Stimulated activated CD4-positive, alpha-beta T cell treated with anti-CD3 and anti-CD28 coated beads, Interleukin-2, amount 100 ng/mL, for 48 hours (primary cell): ENCODE measurements around the gene FAM81B.

ENCODE experiments used
- DNase-seq, 2 donors: peaks; one replicate each; pipeline ENCODE4 v3.0.0-alpha.2; 2020

Gene FAM81B

DNA sequence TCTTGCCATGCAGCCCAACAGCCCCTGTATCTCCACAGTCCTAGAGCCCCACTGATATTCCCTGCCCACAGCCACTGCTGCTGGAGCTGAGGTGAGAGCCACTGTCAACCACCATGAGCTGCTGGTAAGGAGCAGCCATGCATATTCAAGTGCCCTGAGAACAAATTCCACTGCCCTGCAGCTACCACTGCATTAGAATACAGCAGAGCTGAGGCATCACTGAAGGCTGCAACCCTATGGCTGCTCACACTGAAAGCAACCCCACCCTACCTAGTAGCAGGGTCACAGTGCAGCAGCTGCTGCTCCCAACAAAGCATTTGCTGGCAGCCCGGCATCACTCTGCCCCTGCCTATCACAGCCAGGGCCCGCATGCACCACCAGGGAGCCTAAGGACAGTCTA is 95.0 kb downstream of the FAM81B start:
- DNase-seq = no peak

DNA sequence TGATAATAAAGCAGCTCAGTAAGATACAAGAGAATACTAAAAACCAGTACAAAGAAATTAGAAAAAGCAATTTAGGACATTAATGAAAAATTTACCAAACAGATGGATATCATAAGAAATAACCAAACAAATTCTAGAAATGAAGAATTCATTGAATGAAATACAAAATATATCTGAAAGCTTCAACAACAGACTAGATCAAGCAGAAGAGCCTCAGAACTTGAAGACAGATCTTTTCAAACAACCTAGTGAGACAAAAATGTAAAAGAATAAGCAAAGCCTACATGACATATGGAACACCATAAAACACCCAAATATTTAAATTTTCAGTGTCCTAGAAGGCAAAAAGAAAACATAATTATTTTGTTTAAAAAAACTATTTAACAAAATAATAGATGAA is 96.7 kb downstream of the FAM81B start:
- DNase-seq = no peak
